GM12872 (cell line): ENCODE measurements around the gene COL8A2.
A peak's percentile ranks its signal among the peaks of the same experiment; 100 is the strongest.

Experiments used
- TF ChIP-seq, protein P1 (sequence below): IDR thresholded peaks from 3 replicates; pipeline ENCODE4 v1.5.1; 2011; ENCODE audit warnings: low read depth, mild to moderate bottlenecking, low read length, moderate library complexity; ENCODE audit not compliant: insufficient read depth

Gene COL8A2

DNA sequence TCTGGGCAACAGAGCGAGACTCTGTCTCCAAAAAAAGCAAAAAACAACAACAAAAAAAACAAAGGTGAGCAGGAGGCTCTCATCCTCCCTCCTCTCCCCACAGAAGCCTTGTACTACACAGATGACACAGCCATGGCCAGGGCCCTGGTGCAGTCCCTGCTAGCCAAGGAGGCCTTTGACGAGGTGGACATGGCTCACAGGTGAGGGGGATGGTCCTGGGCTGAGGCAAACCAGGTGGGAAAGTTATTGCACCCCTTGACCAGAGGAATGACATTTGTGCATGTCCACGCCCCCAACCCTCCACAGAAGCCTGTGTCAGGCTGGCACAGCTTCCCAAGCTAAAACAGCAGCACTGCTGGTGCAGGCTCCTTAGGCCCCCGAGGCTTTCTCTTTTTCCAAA lies 33.9 kb downstream of the COL8A2 start:
- TF ChIP-seq, protein P1, sequence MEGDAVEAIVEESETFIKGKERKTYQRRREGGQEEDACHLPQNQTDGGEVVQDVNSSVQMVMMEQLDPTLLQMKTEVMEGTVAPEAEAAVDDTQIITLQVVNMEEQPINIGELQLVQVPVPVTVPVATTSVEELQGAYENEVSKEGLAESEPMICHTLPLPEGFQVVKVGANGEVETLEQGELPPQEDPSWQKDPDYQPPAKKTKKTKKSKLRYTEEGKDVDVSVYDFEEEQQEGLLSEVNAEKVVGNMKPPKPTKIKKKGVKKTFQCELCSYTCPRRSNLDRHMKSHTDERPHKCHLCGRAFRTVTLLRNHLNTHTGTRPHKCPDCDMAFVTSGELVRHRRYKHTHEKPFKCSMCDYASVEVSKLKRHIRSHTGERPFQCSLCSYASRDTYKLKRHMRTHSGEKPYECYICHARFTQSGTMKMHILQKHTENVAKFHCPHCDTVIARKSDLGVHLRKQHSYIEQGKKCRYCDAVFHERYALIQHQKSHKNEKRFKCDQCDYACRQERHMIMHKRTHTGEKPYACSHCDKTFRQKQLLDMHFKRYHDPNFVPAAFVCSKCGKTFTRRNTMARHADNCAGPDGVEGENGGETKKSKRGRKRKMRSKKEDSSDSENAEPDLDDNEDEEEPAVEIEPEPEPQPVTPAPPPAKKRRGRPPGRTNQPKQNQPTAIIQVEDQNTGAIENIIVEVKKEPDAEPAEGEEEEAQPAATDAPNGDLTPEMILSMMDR = no peak

DNA sequence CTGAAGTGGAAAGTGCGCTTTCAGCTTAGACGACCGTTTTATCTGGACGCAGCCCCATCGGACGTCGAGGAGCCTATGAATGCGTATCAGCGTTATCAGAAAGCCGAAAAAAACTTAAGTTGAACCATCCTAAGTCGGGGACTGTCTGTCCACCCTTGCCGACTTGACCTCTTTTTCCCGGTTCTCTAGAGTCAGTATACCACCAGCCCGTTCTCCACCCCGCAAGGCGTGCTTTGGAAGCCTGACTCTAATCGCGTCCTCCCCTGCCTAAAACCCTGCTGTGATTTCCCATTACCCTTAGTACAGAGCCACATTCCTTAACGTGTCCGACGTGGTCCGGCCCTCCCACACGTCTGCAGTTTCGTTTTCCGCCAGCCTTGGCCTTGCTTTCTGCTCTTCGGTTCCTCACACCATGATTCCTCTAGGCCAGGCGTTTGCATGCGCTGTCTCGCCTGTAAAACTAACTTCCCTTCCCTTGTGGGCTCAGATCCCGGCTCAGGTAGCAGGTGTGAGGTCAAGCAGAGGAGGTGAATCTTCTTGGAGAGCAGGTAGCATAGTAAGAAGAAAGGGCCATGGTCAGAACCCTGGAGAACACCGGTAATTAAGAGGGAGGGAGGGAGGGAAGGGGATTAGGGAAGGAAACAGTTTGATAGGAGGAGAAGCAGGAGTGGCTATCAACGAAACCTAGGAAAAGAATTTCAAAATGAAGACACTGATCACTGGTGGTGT lies 35.5 kb downstream of the COL8A2 start:
- TF ChIP-seq, protein P1 = no peak

DNA sequence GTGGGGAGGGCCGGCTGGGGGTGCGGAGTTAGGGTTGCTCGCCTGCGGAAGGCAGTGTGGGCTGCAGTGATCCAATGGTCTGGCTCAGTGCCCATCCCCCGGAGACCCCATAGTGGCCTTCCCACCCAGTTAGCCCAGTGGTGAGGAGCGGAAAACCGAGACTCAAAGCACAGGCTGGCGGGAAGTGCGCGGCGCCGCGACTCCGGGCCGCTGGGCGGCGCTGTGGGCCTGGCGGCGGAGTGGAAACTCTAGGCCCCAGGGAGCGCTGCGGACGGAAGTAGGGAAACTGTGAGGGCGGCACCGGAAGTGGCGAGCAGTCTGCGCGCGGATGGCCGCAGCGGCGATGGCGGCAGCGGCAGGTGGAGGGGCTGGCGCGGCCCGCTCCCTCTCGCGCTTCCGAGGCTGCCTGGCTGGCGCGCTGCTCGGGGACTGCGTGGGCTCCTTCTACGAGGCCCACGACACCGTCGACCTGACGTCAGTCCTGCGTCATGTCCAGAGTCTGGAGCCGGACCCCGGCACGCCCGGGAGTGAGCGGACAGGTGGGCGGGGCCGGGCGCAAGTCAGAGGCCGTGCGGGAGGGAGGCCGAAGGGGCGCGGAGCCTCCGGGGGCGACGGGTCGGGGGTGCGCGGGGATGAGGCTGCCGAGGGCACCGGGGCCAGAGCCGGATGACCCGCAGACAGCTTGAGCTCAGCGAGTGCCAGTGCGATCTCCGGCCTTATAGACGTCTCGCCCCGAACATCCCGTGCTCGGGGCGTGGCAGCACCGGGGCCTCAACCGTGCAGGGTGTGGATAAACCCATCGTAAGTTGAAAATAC lies 36.2 kb downstream of the COL8A2 start, which contains the start of gene ADPRS:
TSS of gene ADPRS (plus strand) at position 316 of the 816 bp plus-strand sequence. CDS start at position 329, 13 bp downstream.
- TF ChIP-seq, protein P1 = peak; percentile 99

DNA sequence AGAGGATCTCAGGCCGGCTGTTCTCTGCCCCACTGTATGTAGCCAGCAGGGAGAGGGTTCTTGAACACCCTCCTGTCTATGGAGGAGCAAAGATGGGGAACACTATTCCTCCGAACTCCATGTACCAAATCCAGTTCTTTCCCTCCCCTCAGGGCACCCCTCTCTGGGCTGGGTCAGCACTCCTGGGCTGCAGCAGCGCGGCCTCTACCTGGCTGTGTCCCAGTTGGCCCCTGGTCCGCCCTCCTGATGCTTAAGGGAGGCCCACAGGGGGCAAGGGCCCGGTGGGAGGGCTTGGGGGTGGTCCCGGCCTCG lies 36.8 kb downstream of the COL8A2 start:
- TF ChIP-seq, protein P1 = no peak

DNA sequence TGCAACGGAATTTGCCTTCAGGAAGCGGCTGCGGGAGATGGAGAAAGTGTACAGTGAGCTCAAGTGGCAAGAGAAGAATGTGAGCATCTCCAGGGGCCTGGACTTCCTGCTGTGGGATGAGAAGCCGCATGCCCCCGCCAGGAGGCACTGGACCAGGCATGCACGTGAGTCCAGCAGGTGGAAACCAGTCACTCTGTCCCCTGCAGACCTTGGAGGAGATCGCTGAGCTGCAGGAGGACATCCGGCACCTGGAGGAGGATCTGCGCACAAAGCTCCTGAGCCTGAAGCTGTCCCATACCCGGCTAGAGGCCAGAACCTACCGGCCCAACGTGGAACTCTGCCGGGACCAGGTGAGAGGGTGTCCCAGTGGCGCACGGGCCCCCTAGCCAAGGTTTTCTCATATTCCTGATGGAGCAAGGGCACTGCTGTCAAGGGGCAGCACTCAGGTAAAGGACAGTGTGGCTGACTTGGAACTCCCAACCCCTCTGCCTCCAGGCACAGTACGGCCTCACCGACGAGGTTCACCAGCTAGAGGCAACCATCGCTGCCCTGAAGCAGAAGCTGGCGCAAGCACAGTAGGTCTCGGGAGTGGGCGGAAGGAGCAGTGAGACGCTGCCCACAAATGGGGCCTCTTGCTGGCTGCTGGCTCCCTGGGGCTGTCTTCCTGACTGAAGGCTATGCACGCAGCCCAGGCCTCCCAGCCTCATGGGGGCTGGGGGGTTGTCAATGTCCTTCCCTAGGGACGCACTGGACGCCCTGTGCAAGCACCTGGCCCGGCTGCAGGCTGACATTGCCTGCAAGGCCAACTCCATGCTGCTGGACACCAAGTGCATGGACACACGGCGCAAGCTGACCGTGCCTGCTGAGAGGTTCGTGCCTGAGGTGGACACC lies 37.5 kb downstream of the COL8A2 start:
- TF ChIP-seq, protein P1 = no peak

DNA sequence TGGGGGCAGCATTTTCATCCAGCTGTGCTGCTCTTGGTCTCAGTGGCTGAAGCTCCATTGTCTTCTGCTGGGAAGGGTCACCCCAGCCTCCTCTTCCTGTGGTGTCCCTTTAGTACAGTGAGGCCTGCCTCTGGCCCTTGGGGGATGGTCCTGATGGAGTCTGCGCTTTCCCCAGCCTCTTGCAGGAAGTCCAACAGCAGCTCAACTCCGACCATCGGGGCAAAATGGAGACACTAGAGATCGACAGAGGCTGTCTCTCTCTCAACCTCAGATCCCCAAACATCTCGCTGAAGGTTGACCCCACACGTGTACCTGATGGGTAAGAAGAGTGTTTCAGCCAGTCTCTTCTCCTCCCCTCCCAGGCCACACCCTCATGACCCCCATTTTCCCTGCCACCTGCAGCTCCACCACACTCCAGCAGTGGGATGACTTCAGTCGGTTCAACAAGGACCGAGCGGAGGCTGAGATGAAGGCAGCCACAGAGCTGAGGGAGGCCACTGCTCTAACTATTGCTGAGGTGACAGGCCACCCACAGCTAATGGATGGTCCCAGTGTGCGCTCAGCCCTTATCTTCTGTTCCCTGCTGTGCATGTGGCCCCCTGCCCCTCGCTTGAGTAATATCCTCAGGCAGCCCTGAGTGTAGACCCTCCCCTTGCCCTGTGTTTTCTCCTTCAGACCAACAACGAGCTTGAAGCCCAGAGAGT lies 38.3 kb downstream of the COL8A2 start:
- TF ChIP-seq, protein P1 = no peak
